D721Med (cell line): Measurements from ENCODE around the gene ASIC3.

Experiments
- DNase-seq: peaks from one replicate; pipeline ENCODE4 v3.0.0; 2011; ENCODE audit warnings: low spot score; ENCODE audit not compliant: insufficient read length
- FAIRE-seq: peaks from 2 replicates; lab custom pipeline; 2011; peaks lifted over from hg19 to GRCh38; lab: Jason Lieb, UNC
- TF ChIP-seq, protein P1 (sequence below): IDR thresholded peaks from 2 replicates; pipeline ENCODE4 v1.5.1; 2012; ENCODE audit warnings: mild to moderate bottlenecking, control low read depth; ENCODE audit not compliant: insufficient read depth; ENCODE audit errors: missing control alignments

ASIC3 gene

DNA sequence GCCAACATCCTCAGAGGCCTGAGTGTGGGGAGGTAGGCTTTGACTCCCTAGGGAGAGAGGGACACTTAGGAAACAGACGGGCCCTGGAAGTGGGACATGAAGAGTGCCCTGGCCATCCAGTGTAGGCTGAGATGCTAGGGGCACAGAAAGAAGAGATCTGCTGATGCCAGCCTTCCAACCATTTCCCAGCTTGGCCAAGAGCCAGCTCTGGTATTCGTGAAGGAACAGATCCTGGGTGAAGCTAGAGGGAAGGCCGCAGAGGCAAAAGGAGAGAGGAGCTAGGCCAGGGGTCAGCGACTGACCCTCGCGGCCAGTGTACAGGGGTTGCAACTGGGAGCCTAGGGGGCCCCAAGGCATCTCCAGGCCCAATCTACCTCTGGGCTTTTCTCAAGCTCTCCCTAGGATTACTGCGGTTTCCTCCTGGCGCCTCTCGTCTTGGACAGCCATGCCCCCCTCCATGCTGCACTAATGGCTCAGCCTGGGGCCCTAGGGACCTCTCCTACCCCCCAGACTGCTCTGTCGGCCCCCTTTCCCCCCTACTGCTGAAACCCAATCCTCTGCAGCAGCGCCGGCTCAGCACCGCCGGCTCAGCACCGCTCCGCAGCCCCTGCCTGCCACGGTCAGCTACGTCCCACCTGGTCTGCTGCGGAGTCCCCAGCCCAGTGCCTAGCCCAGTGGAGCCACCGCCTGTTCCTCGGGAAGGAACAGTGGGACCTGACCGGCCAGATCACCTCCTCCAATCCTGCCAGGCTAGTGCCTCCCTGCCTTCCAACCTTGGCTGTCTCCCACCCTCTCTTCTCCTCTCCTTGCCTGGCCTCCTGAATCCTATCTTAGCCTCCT is at the start of gene ASIC3:
ASIC3 (plus strand) TSS at position 556 of the 840 bp plus-strand sequence. CDS start 355 bp downstream, outside the sequence.
- FAIRE-seq, result no peak

DNA sequence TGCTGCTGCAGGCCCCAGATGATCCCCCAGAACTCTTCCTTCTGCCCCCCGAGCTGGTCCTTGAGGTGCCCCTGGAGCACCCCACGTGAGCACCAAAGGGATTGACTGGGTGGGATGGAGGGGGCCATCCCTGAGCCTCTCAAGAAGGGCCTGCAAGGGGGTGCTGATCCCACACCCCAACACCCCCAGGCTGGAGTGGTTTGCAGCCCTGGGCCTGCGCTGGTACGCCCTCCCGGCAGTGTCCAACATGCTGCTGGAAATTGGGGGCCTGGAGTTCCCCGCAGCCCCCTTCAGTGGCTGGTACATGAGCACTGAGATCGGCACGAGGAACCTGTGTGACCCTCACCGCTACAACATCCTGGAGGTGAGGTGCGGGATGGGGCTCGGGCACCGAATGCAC is 49.3 kb upstream of the ASIC3 start:
- TF ChIP-seq, protein P1, sequence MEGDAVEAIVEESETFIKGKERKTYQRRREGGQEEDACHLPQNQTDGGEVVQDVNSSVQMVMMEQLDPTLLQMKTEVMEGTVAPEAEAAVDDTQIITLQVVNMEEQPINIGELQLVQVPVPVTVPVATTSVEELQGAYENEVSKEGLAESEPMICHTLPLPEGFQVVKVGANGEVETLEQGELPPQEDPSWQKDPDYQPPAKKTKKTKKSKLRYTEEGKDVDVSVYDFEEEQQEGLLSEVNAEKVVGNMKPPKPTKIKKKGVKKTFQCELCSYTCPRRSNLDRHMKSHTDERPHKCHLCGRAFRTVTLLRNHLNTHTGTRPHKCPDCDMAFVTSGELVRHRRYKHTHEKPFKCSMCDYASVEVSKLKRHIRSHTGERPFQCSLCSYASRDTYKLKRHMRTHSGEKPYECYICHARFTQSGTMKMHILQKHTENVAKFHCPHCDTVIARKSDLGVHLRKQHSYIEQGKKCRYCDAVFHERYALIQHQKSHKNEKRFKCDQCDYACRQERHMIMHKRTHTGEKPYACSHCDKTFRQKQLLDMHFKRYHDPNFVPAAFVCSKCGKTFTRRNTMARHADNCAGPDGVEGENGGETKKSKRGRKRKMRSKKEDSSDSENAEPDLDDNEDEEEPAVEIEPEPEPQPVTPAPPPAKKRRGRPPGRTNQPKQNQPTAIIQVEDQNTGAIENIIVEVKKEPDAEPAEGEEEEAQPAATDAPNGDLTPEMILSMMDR, result no peak
- FAIRE-seq, result no peak
- no peak for DNase-seq

More for the DNA sequence above, at the start of gene ASIC3:
- TF ChIP-seq, protein P1, result no peak
- no peak for DNase-seq

DNA sequence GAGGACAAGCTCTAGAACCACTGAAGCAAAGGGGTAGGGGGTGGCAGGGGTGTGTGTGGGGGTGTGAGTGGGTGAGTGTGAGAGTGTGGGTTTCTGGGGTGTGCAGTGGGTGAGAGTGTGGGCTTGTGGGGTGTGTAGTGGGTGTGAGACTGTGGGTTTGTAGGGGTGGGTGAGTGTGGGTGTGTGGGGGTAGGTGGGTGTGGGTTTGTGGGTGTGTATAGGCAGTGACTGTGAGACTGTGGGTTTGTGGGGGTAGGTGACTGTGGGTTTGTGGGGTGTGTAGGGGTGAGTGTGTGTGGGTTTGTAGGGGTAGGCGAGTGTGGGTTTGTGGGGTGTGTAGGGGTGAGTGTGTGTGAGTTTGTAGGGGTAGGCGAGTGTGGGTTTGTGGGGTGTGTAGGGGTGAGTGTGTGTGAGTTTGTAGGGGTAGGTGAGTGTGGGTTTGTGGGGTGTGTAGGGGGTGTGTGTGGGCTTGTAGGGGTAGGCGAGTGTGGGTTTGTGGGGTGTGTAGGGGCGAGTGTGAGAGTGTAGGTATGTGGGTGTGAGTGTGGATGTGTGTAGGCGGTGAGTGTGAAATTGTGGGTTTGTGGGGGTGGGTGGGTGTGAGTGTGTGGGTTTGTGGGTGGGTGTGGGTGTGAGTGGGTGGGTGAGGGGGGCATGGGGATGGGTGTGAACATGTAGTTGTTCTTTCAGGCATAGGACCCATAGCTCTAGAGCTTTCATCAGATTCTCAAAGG is 48.7 kb upstream of the ASIC3 start:
- TF ChIP-seq, protein P1, result no peak
- DNase-seq (no peak), FAIRE-seq (no peak)

DNA sequence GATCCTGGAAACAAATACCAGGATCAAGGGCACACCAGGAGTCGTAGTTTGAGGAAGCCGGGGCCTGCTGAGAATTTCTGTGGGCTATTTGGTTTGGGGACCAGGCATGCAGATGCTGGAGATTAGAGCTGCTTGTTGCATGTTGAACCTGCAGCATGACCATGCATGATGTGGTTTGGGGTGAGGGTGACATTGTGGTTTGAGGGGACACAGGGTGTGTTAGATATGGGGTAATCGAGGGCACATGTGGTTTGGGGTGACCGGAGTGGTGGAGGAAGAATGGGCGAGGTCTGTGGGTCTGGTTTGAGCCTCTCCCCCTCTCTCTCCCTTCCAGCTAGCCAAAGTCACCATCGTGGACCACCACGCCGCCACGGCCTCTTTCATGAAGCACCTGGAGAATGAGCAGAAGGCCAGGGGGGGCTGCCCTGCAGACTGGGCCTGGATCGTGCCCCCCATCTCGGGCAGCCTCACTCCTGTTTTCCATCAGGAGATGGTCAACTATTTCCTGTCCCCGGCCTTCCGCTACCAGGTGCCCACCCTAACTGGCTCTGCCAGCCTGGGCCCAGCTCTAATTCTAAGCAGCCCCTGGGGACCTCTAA is 47.3 kb upstream of the ASIC3 start:
- FAIRE-seq (no peak), DNase-seq (no peak)

DNA sequence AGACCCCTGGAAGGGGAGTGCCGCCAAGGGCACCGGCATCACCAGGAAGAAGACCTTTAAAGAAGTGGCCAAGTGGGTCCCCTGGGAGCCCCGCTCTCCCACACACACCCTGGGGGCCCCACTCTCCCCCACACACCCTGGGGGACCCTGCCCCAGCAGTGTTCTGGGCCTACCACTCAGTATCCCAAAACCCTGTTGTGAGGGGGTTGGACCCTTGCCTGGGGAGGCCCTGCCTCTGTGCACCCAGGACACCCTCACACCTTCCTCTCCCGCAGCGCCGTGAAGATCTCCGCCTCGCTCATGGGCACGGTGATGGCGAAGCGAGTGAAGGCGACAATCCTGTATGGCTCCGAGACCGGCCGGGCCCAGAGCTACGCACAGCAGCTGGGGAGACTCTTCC is 46.8 kb upstream of the ASIC3 start:
- TF ChIP-seq, protein P1, result no peak
- DNase-seq (no peak), FAIRE-seq (no peak)

More for the DNA sequence above, 47.3 kb upstream of the ASIC3 start:
- TF ChIP-seq, protein P1, result no peak

DNA sequence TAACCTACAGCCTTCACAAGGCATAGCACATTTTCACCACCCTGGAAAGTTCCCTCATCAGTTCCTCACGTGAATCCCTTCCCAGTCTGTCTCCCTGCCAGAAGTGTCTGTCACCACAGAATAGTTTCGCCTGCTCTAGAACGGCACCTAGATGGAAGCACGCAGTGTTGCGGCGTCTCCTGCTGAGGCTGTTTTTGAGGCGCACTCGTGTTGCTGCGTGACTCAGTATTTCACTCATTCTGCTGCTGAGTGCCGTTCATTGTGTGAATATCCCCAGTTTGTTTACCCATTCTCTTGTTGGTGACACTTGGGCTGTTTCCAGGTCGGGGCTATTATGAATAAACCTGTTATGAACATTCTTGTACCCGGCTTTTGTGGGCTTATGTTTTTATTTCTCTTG is 44.8 kb upstream of the ASIC3 start:
- DNase-seq, result no peak
- TF ChIP-seq, protein P1, result no peak
- no peak for FAIRE-seq
